Measurements from ENCODE around the gene NALCN.

The NALCN gene

DNA sequence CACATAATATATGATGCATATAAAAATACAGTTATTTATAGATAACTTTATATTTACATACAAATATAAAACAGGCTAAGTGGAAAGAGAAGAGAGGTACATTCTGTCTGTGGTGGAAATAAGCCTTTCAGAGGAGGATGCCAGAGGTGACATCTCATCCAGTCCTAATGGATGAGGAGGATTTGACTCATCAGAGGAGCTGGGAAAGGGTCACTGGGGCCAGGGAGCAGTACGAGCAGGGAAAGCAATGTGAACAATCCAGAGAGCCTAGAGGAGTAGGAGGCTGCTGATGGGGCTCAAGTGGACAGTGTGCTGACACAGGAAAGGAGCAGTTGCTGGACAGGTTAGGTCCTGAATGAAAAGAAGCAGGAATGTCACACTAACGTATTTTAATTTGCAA lies 18.6 kb downstream of the NALCN start:
- no peaks in the 10 kb centered on the region for H3K9me3 Mint-ChIP-seq

DNA sequence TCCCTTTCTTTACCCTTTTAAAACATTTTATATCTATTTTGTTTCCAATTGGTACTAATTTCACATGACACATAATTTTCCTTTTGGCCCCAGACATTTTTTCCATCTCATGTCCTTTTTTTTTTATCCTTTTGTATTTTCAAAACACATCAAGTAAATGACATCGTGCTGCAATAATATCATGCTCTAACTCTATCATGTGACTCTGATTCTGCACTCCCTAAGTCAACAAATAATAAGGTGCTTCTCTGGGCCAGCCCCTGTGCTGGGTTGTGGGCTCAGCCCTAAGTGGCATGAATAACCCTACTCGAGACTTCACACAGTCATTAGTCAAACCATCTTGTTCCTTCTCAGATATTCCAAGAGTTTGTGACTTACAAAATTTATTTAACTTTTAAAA lies 21.7 kb downstream of the NALCN start:
- H3K4me1 Mint-ChIP-seq (ENCODE audit: low read depth), result no peaks in the 10 kb centered on the region
- no peaks in the 10 kb centered on the region for H3K9me3 Mint-ChIP-seq
- no peak overlapping the region for H3K27ac Mint-ChIP-seq
- peaks cover 7% of the 10 kb centered on the region for H3K27me3 Mint-ChIP-seq
- no peak overlapping the region for H3K4me3 Mint-ChIP-seq
- H3K36me3 Mint-ChIP-seq (ENCODE audit: low read depth), result no peaks in the 10 kb centered on the region

More for the DNA sequence above, 18.6 kb downstream of the NALCN start:
- Mint-ChIP-seq H3K4me1 (ENCODE audit: low read depth) (no peaks in the 10 kb centered on the region), H3K27me3 (no peaks in the 10 kb centered on the region), H3K4me3 (no peak overlapping the region), H3K36me3 (ENCODE audit: low read depth) (no peaks in the 10 kb centered on the region), H3K27ac (no peak overlapping the region)

- H3K4me3 Mint-ChIP-seq, result no peak overlapping the region
- H3K9me3 Mint-ChIP-seq, result no peaks in the 10 kb centered on the region
- H3K27ac Mint-ChIP-seq, result no peak overlapping the region
- H3K36me3 Mint-ChIP-seq (ENCODE audit: low read depth), result no peaks in the 10 kb centered on the region
- H3K27me3 Mint-ChIP-seq, result peaks cover 7% of the 10 kb centered on the region
- no peaks in the 10 kb centered on the region for H3K4me1 Mint-ChIP-seq (ENCODE audit: low read depth)
Measured at GRCh38 chr13:101393140-101393539, 23.2 kb downstream of the NALCN start.

GRCh38 chr13:101390461-101390860 lies 25.8 kb downstream of the NALCN start:
- Mint-ChIP-seq H3K36me3 (ENCODE audit: low read depth) (no peaks in the 10 kb centered on the region), H3K9me3 (no peaks in the 10 kb centered on the region), H3K4me1 (ENCODE audit: low read depth) (no peaks in the 10 kb centered on the region)

DNA sequence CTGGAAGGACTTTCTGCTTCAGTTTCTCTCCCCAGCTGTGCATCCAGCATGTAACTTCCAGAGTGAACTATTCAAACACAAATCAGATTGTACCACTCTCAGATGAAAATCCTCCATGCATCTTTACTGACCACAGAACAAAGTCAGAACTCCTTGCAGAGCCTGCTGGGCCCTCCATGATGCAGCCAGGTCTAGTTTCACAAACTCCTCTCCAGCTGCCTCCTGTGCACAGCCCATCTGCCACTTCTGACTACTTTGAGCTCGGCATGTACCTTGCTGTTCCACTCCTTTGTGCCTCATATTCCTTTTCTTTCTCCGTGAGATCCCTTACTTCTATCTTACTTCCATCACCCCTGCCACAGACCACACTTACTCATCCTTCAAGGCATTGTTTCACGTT lies 31.4 kb downstream of the NALCN start:
- H3K4me3 Mint-ChIP-seq, result no peak overlapping the region
- no peaks in the 10 kb centered on the region for H3K36me3 Mint-ChIP-seq (ENCODE audit: low read depth)
- H3K27me3 Mint-ChIP-seq, result no peaks in the 10 kb centered on the region
- no peak overlapping the region for H3K27ac Mint-ChIP-seq
- no peaks in the 10 kb centered on the region for H3K9me3 Mint-ChIP-seq
- no peaks in the 10 kb centered on the region for H3K4me1 Mint-ChIP-seq (ENCODE audit: low read depth)

More at GRCh38 chr13:101390461-101390860, 25.8 kb downstream of the NALCN start:
- Mint-ChIP-seq H3K4me3 (no peak overlapping the region), H3K27me3 (peaks cover 7% of the 10 kb centered on the region), H3K27ac (no peak overlapping the region)

GRCh38 chr13:101383595-101383994 lies 32.7 kb downstream of the NALCN start:
- Mint-ChIP-seq H3K27me3 (no peaks in the 10 kb centered on the region), H3K9me3 (no peaks in the 10 kb centered on the region), H3K27ac (no peak overlapping the region), H3K4me1 (ENCODE audit: low read depth) (no peaks in the 10 kb centered on the region), H3K4me3 (no peak overlapping the region), H3K36me3 (ENCODE audit: low read depth) (no peaks in the 10 kb centered on the region)

- Mint-ChIP-seq H3K4me1 (ENCODE audit: low read depth) (no peaks in the 10 kb centered on the region), H3K4me3 (no peak overlapping the region), H3K36me3 (ENCODE audit: low read depth) (no peaks in the 10 kb centered on the region), H3K27me3 (no peaks in the 10 kb centered on the region), H3K9me3 (no peaks in the 10 kb centered on the region), H3K27ac (no peak overlapping the region)
Measured at GRCh38 chr13:101382701-101383100, 33.6 kb downstream of the NALCN start.

DNA sequence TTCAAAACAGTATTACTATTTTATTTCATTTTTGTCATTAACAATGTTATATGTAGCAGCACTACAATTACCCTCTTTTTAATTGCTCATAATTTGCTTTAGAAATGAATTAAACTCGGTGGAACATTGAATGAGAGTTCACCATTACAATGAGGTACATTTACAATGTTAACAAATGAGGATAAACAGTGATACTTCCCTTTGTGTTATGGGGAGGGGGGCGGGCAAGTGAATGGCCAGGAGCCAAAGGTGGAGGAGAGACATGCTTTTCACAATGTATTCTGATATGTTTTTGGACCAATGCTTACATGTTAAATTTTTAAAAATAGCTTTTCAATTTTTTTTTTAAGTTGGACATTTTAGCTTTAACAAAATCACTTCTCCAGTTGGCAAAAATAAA lies 34.2 kb downstream of the NALCN start:
- Mint-ChIP-seq H3K27me3 (no peaks in the 10 kb centered on the region), H3K4me3 (no peak overlapping the region), H3K27ac (no peak overlapping the region), H3K9me3 (no peaks in the 10 kb centered on the region), H3K36me3 (ENCODE audit: low read depth) (no peaks in the 10 kb centered on the region), H3K4me1 (ENCODE audit: low read depth) (no peaks in the 10 kb centered on the region)

- H3K4me1 Mint-ChIP-seq (ENCODE audit: low read depth), result no peaks in the 10 kb centered on the region
- H3K9me3 Mint-ChIP-seq, result peaks cover 4% of the 10 kb centered on the region
- no peaks in the 10 kb centered on the region for H3K36me3 Mint-ChIP-seq (ENCODE audit: low read depth)
- H3K27ac Mint-ChIP-seq, result no peak overlapping the region
- no peaks in the 10 kb centered on the region for H3K27me3 Mint-ChIP-seq
- H3K4me3 Mint-ChIP-seq, result no peak overlapping the region
Measured at GRCh38 chr13:101360525-101360924, 55.8 kb downstream of the NALCN start.

GRCh38 chr13:101354895-101355294 lies 61.4 kb downstream of the NALCN start:
- no peaks in the 10 kb centered on the region for H3K27me3 Mint-ChIP-seq
- H3K36me3 Mint-ChIP-seq (ENCODE audit: low read depth), result no peaks in the 10 kb centered on the region

GRCh38 chr13:101346942-101347728 lies 69.2 kb downstream of the NALCN start:
- H3K4me3 Mint-ChIP-seq, result no peak overlapping the region
- no peaks in the 10 kb centered on the region for H3K36me3 Mint-ChIP-seq (ENCODE audit: low read depth)
- no peaks in the 10 kb centered on the region for H3K4me1 Mint-ChIP-seq (ENCODE audit: low read depth)
- no peaks in the 10 kb centered on the region for H3K9me3 Mint-ChIP-seq
- H3K27me3 Mint-ChIP-seq, result no peaks in the 10 kb centered on the region
- H3K27ac Mint-ChIP-seq, result no peak overlapping the region

More at GRCh38 chr13:101354895-101355294, 61.4 kb downstream of the NALCN start:
- H3K4me3 Mint-ChIP-seq, result no peak overlapping the region
- no peaks in the 10 kb centered on the region for H3K4me1 Mint-ChIP-seq (ENCODE audit: low read depth)
- no peak overlapping the region for H3K27ac Mint-ChIP-seq
- peaks cover 4% of the 10 kb centered on the region for H3K9me3 Mint-ChIP-seq

DNA sequence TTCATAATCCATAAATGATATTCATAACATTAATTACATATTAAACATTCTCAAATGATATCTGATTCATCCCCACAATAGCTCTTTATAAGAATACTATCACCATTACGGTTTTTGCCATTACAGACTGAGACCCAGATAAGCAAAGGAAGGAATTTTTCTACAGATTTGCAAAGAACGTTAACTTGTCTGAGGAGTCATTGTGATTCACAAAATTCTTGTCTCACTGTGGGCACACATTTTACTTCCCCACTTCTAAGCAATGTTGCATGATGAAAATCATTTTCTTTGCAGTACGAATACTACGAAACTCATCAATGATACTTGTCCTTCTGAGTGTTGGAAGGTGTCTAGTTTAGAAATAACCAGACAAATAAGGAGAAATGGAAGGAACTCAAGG lies 70.1 kb downstream of the NALCN start:
- H3K4me3 Mint-ChIP-seq, result no peak overlapping the region
- H3K9me3 Mint-ChIP-seq, result no peaks in the 10 kb centered on the region
- no peaks in the 10 kb centered on the region for H3K4me1 Mint-ChIP-seq (ENCODE audit: low read depth)
- H3K36me3 Mint-ChIP-seq (ENCODE audit: low read depth), result no peaks in the 10 kb centered on the region
- no peak overlapping the region for H3K27ac Mint-ChIP-seq
- no peaks in the 10 kb centered on the region for H3K27me3 Mint-ChIP-seq

DNA sequence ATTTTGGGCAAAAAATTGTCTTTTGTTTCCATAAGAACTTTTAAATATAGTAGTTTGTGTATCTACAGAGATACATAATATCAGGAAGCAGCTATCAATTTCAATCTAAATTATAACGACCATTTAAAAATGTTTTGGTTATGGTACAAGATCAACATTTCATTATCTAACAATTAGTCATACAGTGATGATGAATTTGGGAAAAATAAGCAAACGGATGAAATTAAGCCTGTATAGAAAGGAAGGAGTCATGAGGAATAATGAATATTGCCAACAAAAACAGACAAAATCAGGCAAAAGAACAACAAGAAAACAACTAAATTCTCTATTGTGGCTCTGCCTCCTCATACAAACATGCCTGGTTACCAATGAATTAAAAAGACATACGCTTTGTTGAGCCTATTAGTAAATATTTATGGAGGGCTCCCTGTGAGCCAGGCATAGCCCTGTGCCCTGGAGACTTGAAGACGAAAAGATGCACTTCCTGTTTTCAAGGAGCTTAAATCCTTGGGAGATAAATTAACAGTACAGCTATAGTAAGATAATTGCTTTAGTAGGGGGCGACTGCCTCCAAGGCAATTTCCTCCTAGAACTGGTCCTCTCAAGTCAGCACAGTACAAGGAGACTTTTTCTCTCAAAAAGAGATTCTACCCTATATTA lies 73.0 kb downstream of the NALCN start:
- no peak overlapping the region for H3K27ac Mint-ChIP-seq
- no peak overlapping the region for H3K4me3 Mint-ChIP-seq
- H3K9me3 Mint-ChIP-seq, result peaks cover 8% of the 10 kb centered on the region
- no peaks in the 10 kb centered on the region for H3K27me3 Mint-ChIP-seq
- H3K36me3 Mint-ChIP-seq (ENCODE audit: low read depth), result no peaks in the 10 kb centered on the region
- H3K4me1 Mint-ChIP-seq (ENCODE audit: low read depth), result no peaks in the 10 kb centered on the region

DNA sequence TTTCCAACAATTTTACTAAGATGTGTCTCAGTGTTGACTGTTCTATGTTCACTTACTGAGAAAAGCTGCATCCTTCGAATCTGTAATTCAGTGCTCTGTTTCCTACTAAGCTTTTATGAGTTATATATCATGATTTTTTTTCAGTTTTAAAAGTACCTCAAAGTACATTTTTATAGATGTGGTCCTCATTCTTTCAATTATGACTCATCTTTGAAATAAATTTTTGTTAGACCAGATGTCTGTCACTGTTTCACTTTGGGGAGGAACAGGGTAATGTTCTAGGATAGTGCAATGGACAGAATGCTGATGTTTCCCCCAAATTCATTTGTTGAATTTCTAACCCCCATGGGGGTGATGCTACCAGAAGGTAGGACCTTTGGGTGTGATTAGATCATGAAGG lies 74.8 kb downstream of the NALCN start:
- no peaks in the 10 kb centered on the region for H3K36me3 Mint-ChIP-seq (ENCODE audit: low read depth)
- peaks cover 8% of the 10 kb centered on the region for H3K9me3 Mint-ChIP-seq
- H3K4me3 Mint-ChIP-seq, result no peak overlapping the region
- H3K4me1 Mint-ChIP-seq (ENCODE audit: low read depth), result no peaks in the 10 kb centered on the region
- no peaks in the 10 kb centered on the region for H3K27me3 Mint-ChIP-seq
- no peak overlapping the region for H3K27ac Mint-ChIP-seq

GRCh38 chr13:101339202-101339601 lies 77.1 kb downstream of the NALCN start:
- Mint-ChIP-seq H3K9me3 (peaks cover 8% of the 10 kb centered on the region), H3K36me3 (ENCODE audit: low read depth) (no peaks in the 10 kb centered on the region), H3K4me1 (ENCODE audit: low read depth) (no peaks in the 10 kb centered on the region), H3K27me3 (no peaks in the 10 kb centered on the region), H3K27ac (no peak overlapping the region), H3K4me3 (no peak overlapping the region)

DNA sequence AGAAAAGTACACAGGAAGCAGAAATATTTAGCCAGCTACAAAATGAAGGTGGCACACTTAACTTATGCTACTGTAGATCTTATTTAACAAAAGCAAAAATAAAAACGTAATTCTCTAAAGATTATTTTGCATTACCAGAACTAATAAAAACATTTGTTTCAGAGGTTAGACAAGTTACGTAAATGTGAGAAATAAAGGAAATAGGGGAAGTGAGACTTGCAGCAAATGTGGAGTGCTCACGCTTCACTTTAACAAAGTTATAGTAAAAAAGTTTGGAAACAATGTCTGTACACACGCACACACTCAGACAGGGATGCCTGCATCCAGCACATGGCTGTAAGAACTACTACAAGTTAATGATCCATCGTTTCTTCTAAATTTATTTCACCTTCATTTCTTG lies 83.7 kb downstream of the NALCN start:
- Mint-ChIP-seq H3K9me3 (no peaks in the 10 kb centered on the region), H3K36me3 (ENCODE audit: low read depth) (no peaks in the 10 kb centered on the region), H3K4me3 (no peak overlapping the region), H3K27me3 (no peaks in the 10 kb centered on the region), H3K27ac (no peak overlapping the region), H3K4me1 (ENCODE audit: low read depth) (no peaks in the 10 kb centered on the region)
